ENCODE measurements around the gene RGS10. TPM values are rescaled to one million over a fixed set of nuclear protein-coding genes. Genes with fewer than 3 reads are reported as not detected.

Gene RGS10
- total and polyA plus RNA-seq, 2 of the 8 experiments (the other 6 are each of a cell fraction or from before 2014, with no cell fraction given): 5.5 to 13.1 TPM

- Histone ChIP-seq H2BK20ac (ENCODE audit: low read length) (no peak overlapping the region), H2BK15ac (ENCODE audit: low read length) (no peak overlapping the region), H4K5ac (ENCODE audit: insufficient read length, low read depth, low read length) (no peak overlapping the region), H3K9me3 (ENCODE audit: insufficient read depth in 2 of 2, low read depth in 1 of 2, low read length in 1 of 2) (no peaks in the 10 kb centered on the region), H2AK5ac (ENCODE audit: low read depth, low read length) (no peak overlapping the region), H2AFZ (ENCODE audit: low read length) (no peak overlapping the region), H3K9ac (replicated peaks in 1 of 4; ENCODE audit: extremely low read depth in 1 of 4, low read depth in 3 of 4, low read length in 3 of 4) (no peak overlapping the region), H3K4me3 (ENCODE audit: extremely low read depth in 1 of 4, insufficient read depth in 2 of 4, low read depth in 3 of 4, low read length in 4 of 4) (no peak overlapping the region), H3K23ac (ENCODE audit: insufficient read length) (no peak overlapping the region), H3K79me2 (ENCODE audit: control insufficient read depth in 1 of 2, insufficient read depth in 2 of 2, low read length in 2 of 2) (no peaks in the 10 kb centered on the region), H4K91ac (replicated peaks; ENCODE audit: insufficient read length, low read length) (no peak overlapping the region), H2BK120ac (replicated peaks; ENCODE audit: low read depth, low read length) (no peak overlapping the region), H3K4me1 (replicated peaks in 1 of 4; ENCODE audit: control insufficient read depth in 3 of 4, insufficient read depth in 4 of 4, low read length in 3 of 4) (no peaks in the 10 kb centered on the region; a peak in 1 of 7 replicates), H4K20me1 (replicated peaks in 1 of 2; ENCODE audit: control insufficient read depth in 1 of 2, insufficient read depth in 2 of 2, low read length in 2 of 2) (no peaks in the 10 kb centered on the region), H3K27me3 (replicated peaks in 1 of 4; ENCODE audit: control insufficient read depth in 3 of 4, extremely low read depth in 1 of 4, insufficient read depth in 3 of 4, low read length in 3 of 4) (peaks cover 0 to 9% (median 3%) of the 10 kb centered on the region in 4 experiments; a peak in 4 of 7 replicates), H3K14ac (ENCODE audit: insufficient read length) (no peak overlapping the region), H3K56ac (replicated peaks; ENCODE audit: insufficient read length, low read depth, low read length) (no peak overlapping the region), H3K18ac (ENCODE audit: extremely low read depth, low read length) (no peak overlapping the region), H3K23me2 (ENCODE audit: low read depth, low read length) (no peaks in the 10 kb centered on the region), H3K4me2 (ENCODE audit: insufficient read depth in 1 of 2, low read depth in 2 of 2, low read length in 2 of 2) (no peak overlapping the region), H3K36me3 (ENCODE audit: control insufficient read depth in 2 of 4, insufficient read depth in 4 of 4, low read length in 3 of 4) (no peaks in the 10 kb centered on the region), H3K79me1 (ENCODE audit: low read depth, low read length) (no peaks in the 10 kb centered on the region), H2BK12ac (ENCODE audit: low read depth, low read length) (no peak overlapping the region), H3K4ac (replicated peaks; ENCODE audit: insufficient read length, low read depth, low read length) (no peak overlapping the region), H4K8ac (ENCODE audit: extremely low read depth, insufficient read depth, low read length) (no peak overlapping the region), H2BK5ac (ENCODE audit: low read depth, low read length) (no peak overlapping the region), H3K27ac (ENCODE audit: low read depth, low read length) (no peak overlapping the region)
- POLR2A ChIA-PET (ENCODE audit: partially characterized antibody): no interaction called here
- 94% methylated on average over 16 of the region's 17 CpGs; no CpG with 5 or more reads in 1 of the 2 experiments for WGBS, 2 experiments (ENCODE audit: extremely low coverage in 1 of 2, insufficient coverage in 1 of 2, insufficient read length in 1 of 2, insufficient replicate concordance in 2 of 2, low coverage in 1 of 2, low lambda C conversion rate in 2 of 2, missing lambda C conversion rate in 1 of 2)
- CTCF ChIA-PET (ENCODE audit: partially characterized antibody): interaction anchor here (0.6 to 4.4 kb wide), 5 partner anchors 10 to 175 kb away, joined by 3 to 39 read pairs (median 4); no protein-coding TSS in a partner anchor
- DNase-seq (ENCODE audit: low read depth in 1 of 2, low spot score in 2 of 2): no peak
- FAIRE-seq: no peak
- TF ChIP-seq CEBPB (IDR thresholded peaks at IDR 0.05; ENCODE audit: low read depth, low read length) (no peak), KDM4A (IDR thresholded peaks at IDR 0.05; ENCODE audit: low read depth, low read length, severe bottlenecking) (no peak), TEAD4 (IDR thresholded peaks at IDR 0.05; ENCODE audit: low read depth, low read length) (no peak), JUND (IDR thresholded peaks at IDR 0.05; ENCODE audit: low read length) (no peak), SAP30 (IDR thresholded peaks at IDR 0.05; ENCODE audit: insufficient read depth, insufficient replicate concordance, low read length) (no peak), EZH2 (IDR thresholded peaks at IDR 0.05; ENCODE audit: low read depth, low read length, severe bottlenecking) (no peak), ATF2 (IDR thresholded peaks at IDR 0.05; ENCODE audit: low read length) (no peak), EGR1 (IDR thresholded peaks at IDR 0.05; ENCODE audit: borderline replicate concordance, low read depth, low read length) (no peak), SIN3A (conservative IDR thresholded peaks at IDR 0.05 in 1 of 2, IDR thresholded peaks at IDR 0.05 in 1 of 2; ENCODE audit: low read depth in 1 of 2, low read length in 2 of 2) (no peak), GABPA (IDR thresholded peaks at IDR 0.05; ENCODE audit: borderline replicate concordance, insufficient read depth, low read length) (no peak), FOSL1 (IDR thresholded peaks at IDR 0.05; ENCODE audit: insufficient read depth, low read depth, low read length) (no peak)
Observed at GRCh38 chr10:119459681-119460340, 82.7 kb downstream of the RGS10 start.

Data from H1 (cell line).